Hepatocyte (in vitro differentiated cells): ENCODE results near the gene NKPD1. TPM values are rescaled to one million over a fixed set of nuclear protein-coding genes. Genes with fewer than 3 reads are reported as not detected.
A peak's percentile ranks its signal among the peaks of the same experiment; 100 is the strongest.

Source experiments
- DNase-seq: peaks from one replicate; pipeline ENCODE4 v3.0.0-alpha.2; 2016; ENCODE audit warnings: low spot score
- H2AFZ ChIP-seq: fragments of 200-600 bp; sonication (generic); 2 replicates; pipeline ENCODE4 v1.6.0; 2016; ENCODE audit warnings: antibody characterized with exemption, mild to moderate bottlenecking
- H3K27ac ChIP-seq: fragments of 200-600 bp; sonication (generic); 2 replicates; pipeline ENCODE4 v1.5.1; 2016; ENCODE audit warnings: mild to moderate bottlenecking
- H3K27me3 ChIP-seq: fragments of 200-600 bp; sonication (generic); 2 replicates; pipeline ENCODE4 v1.6.1; 2016
- H3K36me3 ChIP-seq: fragments of 200-600 bp; sonication (generic); replicated peaks from 2 replicates; pipeline ENCODE4 v1.5.1; 2016; ENCODE audit warnings: low read depth; ENCODE audit not compliant: insufficient read depth
- H3K4me1 ChIP-seq: fragments of 200-600 bp; sonication (generic); 2 replicates; pipeline ENCODE4 v1.5.1; 2016; ENCODE audit warnings: mild to moderate bottlenecking, moderate library complexity; ENCODE audit not compliant: insufficient read depth
- H3K4me2 ChIP-seq: fragments of 200-600 bp; sonication (generic); 2 replicates; pipeline ENCODE4 v1.6.0; 2016
- H3K4me3 ChIP-seq: fragments of 200-600 bp; sonication (generic); 2 replicates; pipeline ENCODE4 v1.5.1; 2016; ENCODE audit warnings: mild to moderate bottlenecking
- H3K79me2 ChIP-seq: fragments of 200-600 bp; sonication (generic); 2 replicates; pipeline ENCODE4 v1.6.0; 2017; ENCODE audit warnings: mild to moderate bottlenecking
- H3K9me2 ChIP-seq: fragments of 200-600 bp; sonication (generic); replicated peaks from 2 replicates; pipeline ENCODE4 v1.6.0; 2017; ENCODE audit warnings: mild to moderate bottlenecking; ENCODE audit not compliant: insufficient read depth
- H3K9me3 ChIP-seq: fragments of 200-600 bp; sonication (generic); 2 replicates; pipeline ENCODE4 v1.5.1; 2016; ENCODE audit warnings: low read depth, mild to moderate bottlenecking
- H4K20me1 ChIP-seq: fragments of 200-600 bp; sonication (generic); 2 replicates; pipeline ENCODE4 v1.6.0; 2016; ENCODE audit warnings: mild to moderate bottlenecking; ENCODE audit not compliant: insufficient read depth, poor library complexity, severe bottlenecking
- CTCF ChIP-seq: fragments of 200-600 bp; sonication (generic); IDR thresholded peaks from 2 replicates; pipeline ENCODE4 v1.5.1; 2016; ENCODE audit warnings: antibody characterized with exemption, mild to moderate bottlenecking; ENCODE audit not compliant: poor library complexity
- EZH2 ChIP-seq: fragments of 200-600 bp; sonication (generic); IDR thresholded peaks from 2 replicates; pipeline ENCODE4 v1.6.1; 2016; ENCODE audit warnings: antibody characterized with exemption, mild to moderate bottlenecking, borderline replicate concordance
- EZH2phosphoT487 ChIP-seq: fragments of 200-600 bp; sonication (generic); IDR thresholded peaks from one replicate; pipeline ENCODE4 v1.6.1; 2018; ENCODE audit warnings: antibody characterized with exemption, mild to moderate bottlenecking, low read depth, moderate library complexity; ENCODE audit not compliant: unreplicated experiment, severe bottlenecking
- WGBS: methylation state at CpG from one replicate; pipeline ENCODE4 v1.1.6; 2016; ENCODE audit warnings: low lambda C conversion rate; ENCODE audit errors: missing lambda C conversion rate; 5-methylcytosine and 5-hydroxymethylcytosine counted together
- polyA plus RNA-seq: library from polyadenylated mRNA; unstranded; fragments of >200 nt; fragmentation: Nextera tagmentation; extraction: Ambion mirVana; gene quantifications from 2 replicates; pipeline ENCODE4 v1.2.1, GENCODE V29; 2016
- total RNA-seq: library from RNA; depleted of rRNA; stranded (reverse); fragments of >200 nt; gene quantifications from 2 replicates; pipeline ENCODE4 v1.2.3, GENCODE V29; 2014

The NKPD1 gene
- total and polyA plus RNA-seq, 2 experiments from 2014 or later: 0.27 to 0.50 TPM

GRCh38 chr19:45156751-45157150, 4.0 kb downstream of the NKPD1 start:
- 76% methylated on average over 11 of the region's 11 CpGs for WGBS
- Histone ChIP-seq H3K36me3 (no peaks in the 10 kb centered on the region), H3K4me1 (peaks cover 15% of the 10 kb centered on the region), H3K27me3 (peaks cover 17% of the 10 kb centered on the region), H3K4me3 (no peak overlapping the region), H3K9me3 (no peaks in the 10 kb centered on the region), H2AFZ (no peak overlapping the region), H3K79me2 (no peaks in the 10 kb centered on the region), H3K27ac (no peak overlapping the region), H3K9me2 (no peaks in the 10 kb centered on the region), H4K20me1 (no peaks in the 10 kb centered on the region), H3K4me2 (no peak overlapping the region)
- TF ChIP-seq EZH2 (no peak), EZH2phosphoT487 (no peak), CTCF (no peak)
- DNase-seq: no peak

DNA sequence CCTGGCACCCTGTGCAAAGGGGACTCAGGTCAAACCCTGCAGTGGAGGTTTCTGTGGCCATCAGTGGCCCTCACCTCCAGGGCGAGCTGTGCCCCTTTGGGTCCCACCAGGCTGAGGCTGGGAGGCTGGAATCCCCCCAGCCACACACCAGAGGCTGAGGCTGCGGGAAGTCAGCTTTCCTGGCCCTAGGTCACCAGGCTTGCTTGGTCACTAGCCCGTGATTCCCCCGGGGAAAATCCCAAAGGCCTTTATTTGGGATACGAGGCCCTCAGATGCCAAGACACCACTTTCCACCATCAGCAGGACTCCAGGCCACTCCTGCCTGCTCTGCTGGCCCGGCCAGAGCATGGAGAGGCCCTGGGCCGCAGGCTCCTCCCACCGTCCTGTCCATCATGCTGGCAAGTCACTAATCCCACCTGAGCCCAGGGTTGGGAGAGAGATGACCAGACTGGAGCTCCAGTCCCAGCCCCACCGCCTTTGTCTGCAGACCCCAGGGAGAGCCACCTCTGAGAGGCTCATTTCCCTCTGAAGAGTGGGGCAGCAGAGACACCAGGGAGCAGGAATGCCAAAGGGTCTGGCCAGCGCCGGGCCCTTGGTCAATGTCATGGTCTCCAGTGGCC, 4.7 kb downstream of the NKPD1 start:
- H2AFZ ChIP-seq: no peak overlapping the region
- H4K20me1 ChIP-seq: no peaks in the 10 kb centered on the region
- WGBS: 75% methylated on average over 11 of the region's 11 CpGs
- no peak overlapping the region for H3K27ac ChIP-seq
- no peaks in the 10 kb centered on the region for H3K9me3 ChIP-seq
- TF ChIP-seq EZH2phosphoT487 (no peak), CTCF (no peak), EZH2 (no peak)
- H3K27me3 ChIP-seq: peaks cover 21% of the 10 kb centered on the region
- no peaks in the 10 kb centered on the region for H3K9me2 ChIP-seq
- no peak for DNase-seq
- no peaks in the 10 kb centered on the region for H3K79me2 ChIP-seq
- H3K36me3 ChIP-seq: no peaks in the 10 kb centered on the region
- H3K4me2 ChIP-seq: no peak overlapping the region
- H3K4me3 ChIP-seq: no peak overlapping the region
- peaks cover 15% of the 10 kb centered on the region for H3K4me1 ChIP-seq

DNA sequence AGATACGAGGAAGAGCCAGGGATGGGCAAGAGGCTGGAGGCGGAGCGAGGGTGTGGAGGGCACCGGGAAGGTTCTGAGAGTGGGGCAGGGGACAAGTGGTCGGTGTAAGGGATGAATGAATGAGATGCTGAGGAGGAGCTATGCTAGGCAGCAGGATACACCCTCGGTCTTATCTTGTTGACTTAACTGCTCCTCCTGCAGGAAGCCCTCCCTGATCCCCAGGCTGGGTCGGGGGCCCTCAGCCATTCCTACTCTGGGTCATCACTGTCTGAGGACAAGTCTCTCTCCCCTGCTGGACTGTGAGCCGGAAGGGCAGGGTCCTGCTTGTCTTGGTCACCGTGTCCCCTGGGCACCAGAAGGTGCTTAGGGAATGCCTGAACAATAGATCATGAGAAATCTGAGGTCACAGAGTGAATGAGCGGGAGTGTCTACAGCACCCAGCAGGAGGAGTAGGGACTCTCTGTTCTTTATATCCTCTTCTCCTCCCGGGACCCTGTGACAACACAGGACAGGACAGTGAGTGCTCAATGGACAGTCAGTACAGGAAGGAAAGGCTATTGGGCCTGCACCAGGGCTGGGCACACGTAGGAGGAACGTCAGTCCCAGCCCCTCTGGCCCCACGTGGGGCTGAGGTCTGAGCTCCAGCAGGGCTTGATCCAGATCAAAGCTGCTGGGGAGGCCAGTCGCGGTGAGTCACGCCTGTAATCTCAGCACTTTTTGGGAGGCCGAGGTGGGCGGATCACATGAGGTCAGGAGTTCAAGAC, 6.5 kb downstream of the NKPD1 start:
- Histone ChIP-seq H3K9me2 (no peaks in the 10 kb centered on the region), H3K36me3 (no peaks in the 10 kb centered on the region), H4K20me1 (no peaks in the 10 kb centered on the region), H2AFZ (no peak overlapping the region), H3K4me1 (peaks cover 15% of the 10 kb centered on the region), H3K4me3 (no peak overlapping the region), H3K9me3 (no peaks in the 10 kb centered on the region), H3K27ac (no peak overlapping the region), H3K27me3 (peaks cover 21% of the 10 kb centered on the region), H3K79me2 (no peaks in the 10 kb centered on the region), H3K4me2 (peak overlapping the region; percentile 81)
- no peak for TF ChIP-seq EZH2
- TF ChIP-seq EZH2phosphoT487: no peak
- DNase-seq: peak; percentile 76
- WGBS: 34% methylated on average over 19 of the region's 19 CpGs

- 12% methylated on average over 62 of the region's 69 CpGs for WGBS
- Histone ChIP-seq H2AFZ (no peak overlapping the region), H3K9me3 (no peaks in the 10 kb centered on the region), H3K27me3 (peaks cover 21% of the 10 kb centered on the region), H3K36me3 (no peaks in the 10 kb centered on the region), H3K4me3 (no peak overlapping the region), H3K9me2 (no peaks in the 10 kb centered on the region), H3K27ac (no peak overlapping the region), H4K20me1 (no peaks in the 10 kb centered on the region), H3K4me2 (peak overlapping the region; percentile 81), H3K79me2 (no peaks in the 10 kb centered on the region), H3K4me1 (peaks cover 15% of the 10 kb centered on the region)
- DNase-seq: peak; percentile 84
- TF ChIP-seq CTCF (no peak), EZH2 (peak; percentile 28)
Observed at GRCh38 chr19:45153339-45154063, 7.3 kb downstream of the NKPD1 start.
